ENCODE data around the gene CPN2.

Gene CPN2

DNA sequence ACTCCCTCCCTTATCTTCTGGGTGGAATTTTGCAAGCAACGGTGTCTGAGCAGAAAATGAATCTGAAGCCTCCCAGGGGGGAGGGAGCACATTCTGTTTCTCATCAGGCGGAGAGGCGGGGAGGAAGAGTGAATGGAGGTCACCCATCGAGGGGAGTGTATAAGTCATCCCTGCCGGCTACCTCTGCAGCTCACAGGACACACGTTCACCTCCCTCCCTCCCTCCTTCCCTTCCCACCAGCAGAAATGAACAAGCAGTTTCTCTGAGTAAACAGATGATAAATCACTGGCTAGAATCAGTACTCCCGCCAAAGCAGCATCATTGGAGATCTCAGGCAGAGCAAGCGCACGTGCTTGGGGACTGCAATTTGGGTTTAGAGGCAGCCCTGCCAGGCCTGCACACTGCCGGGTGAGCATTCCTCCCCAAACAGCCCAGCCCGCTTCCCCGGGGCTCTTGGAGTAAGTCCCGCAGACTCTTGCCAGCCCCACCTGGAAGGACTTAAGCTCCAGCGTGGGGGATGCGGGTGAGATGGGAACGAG, 38.3 kb downstream of the CPN2 start:
- no peak for DNase-seq (ENCODE audit: low spot score)

DNA sequence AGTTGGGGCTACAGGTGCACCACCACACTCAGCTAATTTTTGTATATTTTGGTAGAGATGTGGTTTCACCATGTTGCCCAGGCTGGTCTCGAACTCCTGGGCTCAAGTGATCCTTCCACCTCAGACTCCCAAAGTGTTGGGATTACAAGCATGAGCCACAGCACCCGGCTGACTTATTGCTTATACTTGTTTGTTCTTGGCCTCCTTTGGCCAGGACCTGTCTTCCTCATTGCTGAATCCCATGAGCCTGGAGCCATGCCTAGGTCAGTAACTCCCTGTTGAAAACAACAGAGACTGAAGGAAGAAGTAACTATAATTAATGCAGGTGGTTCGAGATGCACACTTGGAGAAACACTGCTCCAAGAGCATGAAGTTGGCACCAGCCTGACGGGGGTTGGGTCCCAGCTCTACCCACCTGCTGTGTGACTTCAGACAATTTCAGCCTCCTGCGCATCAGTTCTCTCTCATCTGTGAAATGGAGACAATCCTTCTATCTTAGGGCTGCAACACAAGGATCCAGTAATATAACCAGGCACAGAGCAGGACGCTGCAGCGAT, 38.9 kb downstream of the CPN2 start:
- DNase-seq (ENCODE audit: low spot score) = no peak

DNA sequence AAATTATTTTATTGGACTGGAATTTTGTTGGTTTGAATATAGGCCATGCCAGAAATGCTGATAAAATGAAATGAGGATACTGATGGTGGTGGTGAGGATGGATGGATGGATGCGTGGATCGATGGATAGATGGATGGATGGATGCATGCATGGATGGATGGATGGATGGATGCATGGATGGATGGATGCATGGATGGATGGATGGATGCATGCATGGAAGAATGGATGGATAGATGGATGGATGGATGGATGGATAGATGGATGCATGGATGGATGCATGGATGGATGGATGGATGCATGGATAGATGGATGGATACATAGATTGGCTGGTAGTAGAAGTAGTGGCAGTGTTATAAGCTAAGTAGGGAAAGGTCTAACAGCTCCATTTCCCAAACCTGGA, 40.1 kb downstream of the CPN2 start:
- no peak for DNase-seq (ENCODE audit: low spot score)

DNA sequence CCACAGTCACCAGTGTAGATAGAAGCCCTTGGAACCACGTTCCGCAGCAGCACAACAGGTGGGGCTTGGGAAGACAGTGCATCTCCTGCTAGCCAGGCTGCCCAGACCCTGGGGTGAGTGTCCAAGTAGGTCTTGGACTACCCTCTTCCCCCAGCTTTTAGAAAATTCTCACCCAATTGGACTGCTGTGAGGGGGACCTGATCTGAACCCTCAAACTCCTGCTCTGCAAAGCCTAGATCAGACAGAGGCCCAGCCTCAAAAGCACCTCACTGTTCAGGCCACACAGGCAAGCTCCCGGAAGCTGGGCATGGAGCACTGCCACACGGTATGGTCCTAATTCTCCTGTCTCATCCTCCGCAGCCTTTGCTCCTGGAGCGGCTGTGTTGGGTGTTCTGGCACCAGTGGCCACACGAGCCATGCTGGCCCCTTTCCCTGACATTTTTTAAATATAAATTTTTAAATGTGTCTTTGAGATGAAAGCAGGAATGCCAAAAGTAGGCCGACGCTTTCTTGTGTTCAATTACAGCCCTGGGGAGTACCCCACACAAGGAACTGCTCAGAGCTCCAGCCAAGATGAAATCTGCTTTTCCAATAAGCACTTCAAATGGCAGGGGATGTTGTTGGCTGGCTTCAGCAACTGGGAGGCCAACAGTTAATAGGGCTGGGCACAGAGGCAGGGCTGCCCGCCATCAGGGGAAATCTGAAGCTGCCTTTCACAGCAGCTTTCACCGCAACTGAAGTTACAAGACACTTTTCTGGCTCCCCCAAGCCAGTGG, 40.9 kb downstream of the CPN2 start:
- no peak for DNase-seq (ENCODE audit: low spot score)

DNA sequence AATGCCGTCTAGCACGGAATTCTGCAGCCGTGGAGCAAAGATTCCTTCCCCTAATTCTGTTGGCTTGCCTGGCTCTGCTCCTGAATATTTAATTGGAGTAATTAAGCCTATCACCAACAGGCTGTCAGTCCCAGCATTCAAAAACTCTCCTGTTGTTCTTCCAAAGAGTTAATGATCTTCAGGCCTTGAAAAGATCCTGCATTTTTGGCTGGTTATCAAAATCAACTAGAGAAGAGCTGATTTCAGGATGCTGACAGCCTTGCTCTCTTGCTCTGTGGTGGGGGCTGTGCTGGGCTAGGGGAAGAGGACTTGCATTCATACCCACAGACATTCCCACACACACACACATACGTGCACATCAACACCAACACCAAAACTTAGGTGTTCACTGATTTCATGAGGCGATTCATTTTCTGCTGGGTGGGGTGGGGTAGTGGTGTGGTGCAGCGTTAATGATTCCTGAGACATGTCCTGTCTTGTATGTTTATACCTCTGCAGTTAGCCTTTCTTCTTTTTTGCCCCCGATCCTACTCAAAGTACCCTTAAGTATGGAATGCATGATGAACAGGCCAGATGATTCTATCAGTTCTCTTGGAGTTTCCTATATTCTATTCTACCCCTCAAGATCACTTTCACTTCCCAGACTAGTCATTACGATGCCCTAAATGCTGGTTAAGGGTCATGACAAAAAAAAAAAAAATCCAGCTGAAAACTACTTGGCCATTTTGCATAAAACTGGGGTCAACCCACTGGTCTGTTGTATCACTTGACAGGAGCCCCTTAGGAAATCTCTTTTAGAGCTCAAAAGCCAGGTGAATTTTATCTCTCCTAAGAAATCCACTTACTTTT, 42.3 kb downstream of the CPN2 start:
- no peak for DNase-seq (ENCODE audit: low spot score)

DNA sequence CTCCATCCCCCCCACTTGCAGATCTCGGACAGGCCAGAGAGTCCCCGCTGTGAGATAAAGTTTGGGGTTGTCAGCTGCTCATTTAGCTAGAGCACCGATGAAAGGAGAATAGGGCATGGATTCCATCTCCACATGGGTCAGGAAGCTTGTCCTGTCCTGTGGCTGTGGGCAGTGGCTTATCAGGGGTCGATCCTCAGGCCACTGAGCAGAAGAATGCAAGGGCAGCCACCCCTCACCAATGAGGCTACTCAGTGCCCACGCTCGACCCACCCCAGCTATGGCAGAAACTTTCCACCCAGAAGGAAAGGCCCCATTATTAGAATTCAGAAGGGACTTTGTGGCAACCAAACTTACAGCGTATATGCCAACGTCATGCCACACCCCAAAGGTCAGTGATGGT, 43.3 kb downstream of the CPN2 start:
- DNase-seq (ENCODE audit: low spot score) = no peak

DNA sequence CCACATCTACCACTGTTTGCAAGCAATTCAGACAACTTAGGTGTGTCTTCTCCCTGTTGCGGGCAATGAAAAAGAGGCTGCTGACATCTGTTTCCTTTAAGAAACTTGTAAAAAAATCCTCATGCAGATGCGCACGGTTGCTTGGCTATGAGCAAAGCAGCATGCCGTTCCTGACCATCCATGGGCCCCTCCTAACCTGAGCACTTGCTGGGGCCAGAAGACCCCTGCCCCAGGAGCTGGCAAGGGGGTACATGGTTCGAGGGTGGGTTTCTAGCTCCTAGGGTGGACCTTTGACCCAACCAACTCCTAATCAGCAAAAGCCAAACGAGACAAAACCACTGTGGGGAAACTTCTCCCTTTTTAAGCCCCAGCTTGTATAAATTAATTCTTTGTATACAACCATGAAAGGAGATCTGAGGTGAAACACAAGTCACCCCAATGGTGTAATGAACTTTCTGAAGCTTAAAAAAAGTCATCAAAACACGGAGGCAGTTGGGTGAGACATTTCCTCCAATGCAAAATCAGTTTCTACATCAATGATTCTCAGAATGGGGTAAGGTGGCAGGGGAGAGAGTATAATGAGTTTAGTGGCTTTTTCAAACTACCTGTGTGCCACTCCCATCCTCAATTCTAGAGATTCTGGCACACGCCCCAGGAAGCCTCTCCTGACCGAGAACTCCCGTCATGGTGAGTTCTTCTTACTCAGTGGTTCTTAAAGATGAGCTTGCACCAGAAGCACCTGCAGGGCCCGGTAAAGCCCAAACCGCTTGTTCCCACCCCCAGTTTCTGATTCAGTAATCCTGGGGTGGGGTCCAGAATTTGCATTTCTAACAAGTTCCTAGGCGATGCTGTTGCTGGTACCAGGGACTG, 44.1 kb downstream of the CPN2 start:
- DNase-seq (ENCODE audit: low spot score) = no peak

DNA sequence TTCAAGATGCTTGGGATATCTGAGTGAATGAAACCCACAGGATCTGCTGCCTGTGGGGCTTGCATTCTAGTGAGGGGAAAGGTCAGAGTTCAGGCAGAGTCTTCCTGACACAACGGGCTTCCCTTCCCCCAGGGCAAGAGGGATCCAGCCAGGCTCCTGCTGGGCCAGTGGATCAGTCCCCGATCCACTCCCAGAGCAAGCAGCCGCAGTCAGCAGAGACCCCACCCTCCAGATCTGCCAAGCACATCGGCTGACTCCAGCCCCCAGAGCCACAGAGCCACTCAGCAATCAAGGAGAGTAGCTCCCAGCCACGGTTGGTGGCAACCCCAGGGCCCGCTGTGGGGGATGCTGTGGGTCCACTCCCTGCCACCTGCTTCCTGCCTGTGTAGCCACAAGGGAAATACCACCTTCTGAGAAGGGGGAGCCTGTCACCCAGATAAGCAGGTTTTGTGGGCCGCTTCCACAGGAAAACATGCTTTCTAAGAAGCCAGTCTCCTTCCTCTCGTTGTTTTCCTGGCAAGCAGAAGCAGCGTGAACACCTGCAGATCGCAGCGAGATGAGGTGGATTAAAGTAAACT, 44.9 kb downstream of the CPN2 start:
- DNase-seq (ENCODE audit: low spot score) = no peak

DNA sequence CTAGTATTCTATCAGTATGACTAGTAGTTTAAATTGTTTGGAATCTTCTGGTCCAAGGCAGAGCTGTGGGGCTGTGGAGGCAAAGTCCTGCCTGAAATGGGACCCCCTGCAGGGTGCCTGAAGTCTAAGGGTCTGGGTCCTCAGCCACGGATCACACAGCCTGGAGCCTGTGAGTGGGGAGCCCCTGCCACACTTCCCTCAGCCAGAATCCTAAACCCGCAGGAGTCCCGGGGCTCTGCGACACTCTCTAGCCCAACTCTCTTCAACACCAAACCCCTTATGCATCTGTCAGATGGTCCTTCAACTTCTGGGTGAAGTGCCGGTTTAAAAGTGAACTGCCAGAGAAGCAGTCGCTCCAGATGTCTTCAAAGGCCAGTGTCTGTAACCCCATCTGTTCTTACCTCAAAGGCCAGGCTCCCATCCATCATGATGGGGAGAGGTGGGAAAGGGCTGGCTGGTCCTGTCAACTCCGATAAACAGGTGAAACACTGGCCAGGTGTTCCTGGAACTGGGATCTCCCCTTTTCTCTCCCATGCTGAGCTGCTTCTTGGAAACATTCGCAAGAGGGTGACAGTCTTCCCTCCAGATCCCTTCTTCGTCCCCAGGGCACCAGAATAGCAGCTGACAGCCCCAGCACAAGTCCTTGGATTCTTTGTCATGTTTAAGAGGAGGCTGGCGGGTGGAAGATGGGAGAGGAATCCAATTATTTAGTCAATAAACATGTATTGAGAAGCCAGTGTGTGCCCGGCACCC, 45.6 kb downstream of the CPN2 start:
- DNase-seq (ENCODE audit: low spot score) = no peak

DNA sequence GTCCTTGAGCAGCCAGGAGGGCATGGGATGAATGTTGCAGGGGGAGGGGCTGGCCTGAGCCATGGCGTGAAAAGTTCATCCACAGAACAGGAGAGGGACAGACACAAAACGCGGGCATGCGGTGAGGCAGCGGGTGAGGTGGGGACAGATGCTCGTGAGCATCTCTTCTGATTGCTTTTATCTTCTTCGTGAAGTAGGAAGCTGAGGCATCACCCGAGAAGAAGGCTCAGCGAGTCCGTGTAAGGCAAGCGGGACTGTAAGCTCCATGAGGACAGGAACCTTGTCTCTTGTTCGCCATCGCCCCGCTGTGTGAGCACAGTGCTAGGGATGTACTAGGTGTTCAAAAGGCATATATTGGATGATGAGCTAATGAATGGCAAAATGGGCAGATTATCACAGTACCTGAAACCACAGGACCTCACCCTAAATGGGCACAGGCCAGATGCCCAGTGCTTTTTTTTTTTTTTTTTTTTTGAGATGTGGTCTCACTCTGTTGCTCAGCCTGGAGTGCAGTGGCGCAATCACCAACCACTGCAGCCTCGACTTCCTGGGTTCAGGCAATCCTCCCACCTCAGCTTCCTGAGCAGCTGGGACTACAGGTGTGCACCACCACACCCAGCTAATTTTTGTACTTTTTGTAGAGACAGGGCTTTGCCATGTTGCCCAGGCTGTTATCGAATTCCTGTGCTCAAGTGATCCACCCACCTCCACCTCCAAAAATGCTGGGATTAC, 46.8 kb downstream of the CPN2 start:
- DNase-seq (ENCODE audit: low spot score) = no peak

DNA sequence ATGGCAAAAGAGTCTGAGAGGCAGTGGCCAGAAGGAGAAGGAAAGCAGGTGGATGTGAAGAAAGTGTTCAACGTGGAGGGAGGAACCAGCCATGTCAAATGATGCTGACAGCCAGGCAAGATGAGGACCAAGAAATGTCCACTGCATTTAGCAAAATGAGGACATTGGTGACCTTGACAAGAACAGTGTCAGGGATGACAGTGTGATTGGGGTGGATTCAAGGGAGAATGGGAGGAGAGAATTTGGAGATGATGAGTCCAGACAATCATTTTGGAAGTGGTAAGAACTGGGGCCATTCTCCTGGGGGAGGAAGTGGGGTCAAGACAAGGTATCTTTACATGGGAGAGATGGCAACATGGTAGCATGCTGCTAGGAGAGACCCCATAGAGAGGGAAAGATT, 47.4 kb downstream of the CPN2 start:
- no peak for DNase-seq (ENCODE audit: low spot score)

DNA sequence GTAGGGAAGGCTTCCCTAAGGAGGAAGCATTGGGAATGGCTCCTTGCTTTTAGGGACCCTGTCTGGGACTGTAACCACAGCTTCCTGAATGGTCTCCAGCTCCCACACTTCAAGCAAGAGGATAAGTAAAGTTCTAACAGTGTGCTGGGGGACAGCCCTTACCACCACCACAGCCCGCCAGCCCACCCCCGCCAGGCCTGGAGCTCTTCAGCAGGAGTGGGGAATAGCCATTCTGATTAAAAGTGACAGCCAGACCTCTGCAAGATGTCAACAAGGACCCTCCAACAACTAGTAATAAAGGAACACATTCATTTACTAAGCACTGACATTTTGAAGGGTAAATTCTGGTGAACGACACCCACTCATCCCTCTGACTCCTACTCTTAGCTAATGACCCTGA, 49.4 kb downstream of the CPN2 start:
- no peak for DNase-seq (ENCODE audit: low spot score)

DNA sequence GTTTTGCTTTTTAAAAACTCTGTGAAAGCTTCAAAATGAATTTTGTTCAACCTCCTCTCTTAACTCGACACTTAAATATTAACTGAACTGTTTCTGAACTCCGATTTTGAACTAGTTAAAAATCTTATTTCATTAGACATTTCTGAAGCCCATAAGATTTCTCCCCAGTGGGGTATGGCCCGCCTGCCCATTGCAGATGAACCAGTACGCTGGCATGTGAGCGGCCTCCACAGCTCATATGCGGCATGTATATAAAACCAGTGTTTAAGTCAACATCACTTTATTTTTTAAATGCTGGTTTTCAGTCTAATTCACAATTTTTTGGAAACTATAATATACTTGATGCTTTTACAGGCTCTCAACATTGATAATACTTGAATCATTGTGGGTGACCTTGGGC, 50.2 kb downstream of the CPN2 start:
- no peak for DNase-seq (ENCODE audit: low spot score)

DNA sequence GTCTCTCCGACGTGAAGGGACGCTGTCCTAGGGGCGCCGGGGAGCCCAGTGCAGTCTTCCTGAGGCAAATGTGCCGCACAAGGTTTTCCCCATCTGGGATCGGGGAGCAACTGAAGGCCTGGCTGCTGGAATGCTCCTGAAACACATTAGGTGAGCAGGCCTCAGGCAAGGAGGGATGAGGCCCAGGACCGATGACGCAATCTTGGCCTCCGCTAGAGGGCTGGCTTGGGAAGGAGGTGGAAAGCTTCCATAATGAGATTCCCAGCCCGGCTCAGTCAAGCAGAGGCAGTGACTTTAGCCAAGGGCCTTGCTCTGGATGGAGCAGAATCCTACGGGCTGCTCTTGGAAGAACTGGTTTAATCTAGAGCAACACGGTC, 50.8 kb downstream of the CPN2 start:
- DNase-seq (ENCODE audit: low spot score) = peak; percentile 79

DNA sequence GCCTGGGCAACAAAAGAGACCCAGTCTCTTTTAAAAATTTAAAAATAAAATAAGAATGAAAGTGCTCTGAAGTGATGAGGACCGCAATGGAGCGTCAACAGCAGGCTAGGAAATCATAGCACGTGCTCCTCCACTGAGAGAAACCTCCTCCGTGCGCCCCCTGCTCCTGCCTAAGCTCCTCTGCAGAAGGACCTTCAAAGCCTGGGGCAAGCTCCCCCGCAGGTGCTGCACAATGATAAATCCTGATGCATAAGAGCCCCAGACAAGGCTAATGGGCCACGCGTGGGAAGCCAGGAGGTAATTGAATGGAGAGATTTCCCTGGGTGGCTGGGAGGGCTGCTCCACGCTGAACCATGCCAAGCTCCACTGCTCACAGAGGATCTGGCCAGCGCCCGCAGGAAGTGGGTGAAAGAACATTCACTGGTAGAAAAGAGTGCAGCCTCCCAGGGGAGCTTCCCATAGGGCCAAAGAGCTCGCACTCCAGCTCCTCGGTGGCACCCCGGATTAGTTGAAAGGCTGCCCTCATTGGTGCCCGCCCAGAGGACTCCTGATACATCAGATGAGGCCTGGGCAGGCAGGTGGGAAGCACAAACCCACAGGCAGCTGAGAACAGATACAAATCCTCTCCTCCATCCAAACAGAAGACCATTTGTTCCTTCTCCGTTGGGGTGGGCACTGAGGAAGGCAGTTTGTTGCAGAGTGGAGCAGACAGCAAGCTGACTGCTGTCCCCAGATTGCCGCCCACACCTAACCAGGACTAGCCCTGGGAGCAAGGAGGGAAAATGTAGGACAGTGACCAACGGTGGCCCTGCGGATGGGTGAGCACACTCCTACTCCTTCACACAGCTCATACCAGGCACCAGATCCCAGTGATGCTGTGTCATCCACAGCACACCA, 52.5 kb downstream of the CPN2 start:
- no peak for DNase-seq (ENCODE audit: low spot score)

DNA sequence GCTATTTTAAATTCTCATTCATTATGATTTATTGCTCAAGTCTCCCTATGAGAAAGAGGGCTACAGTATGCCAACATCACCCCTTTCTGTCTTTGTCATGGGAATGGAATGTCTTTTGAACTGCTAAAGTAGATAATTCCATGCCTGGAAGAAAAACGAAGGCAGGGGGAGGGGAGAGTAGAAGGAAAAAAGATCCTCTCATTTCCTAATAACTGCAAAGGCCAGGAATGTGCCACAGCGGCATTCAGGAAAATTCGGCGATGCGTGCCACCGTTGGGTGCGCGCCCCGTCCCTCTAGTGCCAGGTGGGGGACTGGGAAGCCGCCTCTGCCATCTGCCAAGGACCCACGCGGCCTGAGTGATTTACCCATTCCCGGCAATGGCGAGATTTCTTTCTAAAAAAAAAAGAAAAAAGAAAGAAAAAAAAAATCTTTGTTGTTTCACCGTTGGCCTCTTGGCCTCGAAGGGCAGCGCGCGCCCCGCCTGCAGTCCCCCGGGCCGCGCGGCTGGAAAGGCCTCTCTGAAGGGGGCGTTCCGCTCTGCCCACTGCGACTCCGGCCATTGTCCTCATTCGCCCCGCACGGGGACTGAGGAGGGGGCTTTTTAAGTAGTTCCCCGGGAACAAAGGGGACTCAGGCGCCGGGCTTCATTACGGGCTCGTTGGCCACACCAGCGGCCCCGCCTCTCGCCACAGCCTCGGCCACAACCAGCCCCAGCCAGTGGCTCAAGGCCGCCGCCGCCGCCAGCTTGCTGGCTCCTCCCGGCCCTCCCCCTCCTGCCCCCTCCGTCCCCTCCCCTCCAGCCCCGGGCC, 54.5 kb downstream of the CPN2 start:
- peak; percentile 81 for DNase-seq (ENCODE audit: low spot score)

DNA sequence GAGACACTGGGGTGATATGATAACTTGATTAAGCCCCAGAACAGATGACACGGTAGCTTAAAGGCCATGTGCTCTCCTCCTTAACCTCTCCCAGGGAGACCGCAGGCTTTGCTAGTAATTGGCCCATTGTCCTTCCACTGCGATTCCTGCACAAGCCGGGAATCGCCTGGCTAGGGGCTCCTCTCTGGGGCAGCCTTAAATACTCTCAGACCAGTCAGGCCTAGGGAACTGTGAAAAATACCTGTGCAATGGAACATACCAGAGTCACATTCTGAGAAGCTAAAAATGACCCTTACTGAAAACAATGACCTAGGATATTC, 56.3 kb downstream of the CPN2 start:
- no peak for DNase-seq (ENCODE audit: low spot score)

DNA sequence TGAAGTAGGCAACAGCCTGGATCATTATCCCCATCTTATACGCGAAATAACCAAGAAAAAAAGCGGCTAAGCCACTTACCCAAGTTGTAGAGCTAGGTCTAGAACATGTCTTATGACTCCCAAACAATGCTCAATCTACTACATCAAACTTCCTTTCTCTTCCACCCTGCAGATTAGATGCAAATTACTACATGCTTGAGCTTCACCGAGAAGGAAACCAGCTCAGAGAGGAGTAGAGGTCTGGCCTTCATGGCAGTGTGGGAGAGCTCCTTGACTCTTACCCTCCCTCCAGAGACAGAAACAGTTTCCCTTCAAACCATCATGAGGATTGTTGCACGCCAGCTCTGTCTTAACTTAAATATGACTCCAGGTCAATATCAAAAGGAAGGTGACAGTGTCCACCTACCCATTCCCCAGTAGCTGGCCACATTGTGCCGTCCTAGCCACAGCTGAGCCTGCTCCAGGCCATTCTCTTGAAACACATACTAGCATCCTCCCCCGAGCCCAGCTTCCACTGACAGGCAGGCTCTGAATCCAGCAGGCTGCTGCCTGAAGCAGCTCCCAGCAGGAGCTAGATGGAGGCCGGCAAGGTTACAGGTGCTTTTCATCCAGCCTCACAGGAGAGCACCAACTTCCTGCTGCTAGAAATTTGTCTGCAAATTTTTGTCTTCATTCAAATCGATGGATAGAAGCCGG, 56.8 kb downstream of the CPN2 start:
- no peak for DNase-seq (ENCODE audit: low spot score)
